ENCODE data around the gene TTC3. TPM values are rescaled to one million over a fixed set of nuclear protein-coding genes. Genes with fewer than 3 reads are reported as not detected.

Gene TTC3
- total RNA-seq, 2 experiments from 2014 or later = 141 to 142 TPM

- peaks cover 22% of the 10 kb centered on the region for H3K4me1 ChIP-seq (ENCODE audit: insufficient read depth, low read length)
- H3K36me3 Mint-ChIP-seq (ENCODE audit: low read depth) = peaks cover 41% of the 10 kb centered on the region
- H3K27me3 Mint-ChIP-seq = no peaks in the 10 kb centered on the region
- H3K27ac Mint-ChIP-seq = peak overlapping the region; percentile 94
- H3K4me3 Mint-ChIP-seq = peak overlapping the region; percentile 98
- peaks cover 3% of the 10 kb centered on the region for H3K36me3 ChIP-seq (ENCODE audit: insufficient read depth, low read length)
- no peaks in the 10 kb centered on the region for H3K9me3 Mint-ChIP-seq
- POLR2A ChIA-PET = no interaction called here
- no peaks in the 10 kb centered on the region for H3K9me3 ChIP-seq (ENCODE audit: control insufficient read depth in 1 of 2, insufficient read depth in 1 of 2, low read length in 2 of 2)
- DNase-seq (peak; percentile 45 to 90 (median 68)), ATAC-seq (ENCODE audit: poor library complexity) (peak; percentile 63)
- peak overlapping the region; percentile 88 for H3K4me3 ChIP-seq (ENCODE audit: low read length)
- intact Hi-C loops (cut with DNase I, micrococcal nuclease) = loop anchor here (2.0 to 5.0 kb wide), 7 partner anchors 81 to 489 kb away; partner anchors contain the start of genes HLCS (in 2 of the 2) and DYRK1A (in 1 of the 2)
- peak; percentile 32 for TF ChIP-seq CTCF (IDR thresholded peaks at IDR 0.05)
- no peaks in the 10 kb centered on the region for H3K27me3 ChIP-seq (ENCODE audit: control insufficient read depth in 1 of 2, insufficient read depth in 2 of 2, low read length in 2 of 2)
- CTCF ChIA-PET = interaction anchor here (1.0 kb wide), 1 partner anchor 64 kb away, joined by 4 read pairs; no protein-coding TSS in a partner anchor
- H3K27ac ChIP-seq (ENCODE audit: low read depth in 1 of 2, low read length in 2 of 2) = peak overlapping the region; percentile 84 to 93
- H3K4me1 Mint-ChIP-seq (ENCODE audit: low read depth) = peaks cover 63% of the 10 kb centered on the region
Measured at GRCh38 chr21:37073417-37074196, 553 bp downstream of the TTC3 start.

GRCh38 chr21:37074197-37074510, 1.1 kb downstream of the TTC3 start:
- no peaks in the 10 kb centered on the region for H3K27me3 Mint-ChIP-seq
- DNase-seq = no peak
- H3K27me3 ChIP-seq (ENCODE audit: control insufficient read depth in 1 of 2, insufficient read depth in 2 of 2, low read length in 2 of 2) = no peaks in the 10 kb centered on the region
- peak overlapping the region; percentile 94 for H3K27ac Mint-ChIP-seq
- no peak for TF ChIP-seq CTCF (IDR thresholded peaks at IDR 0.05)
- ChIA-PET CTCF (interaction anchor here (1.0 kb wide), 1 partner anchor 64 kb away, joined by 4 read pairs; no protein-coding TSS in a partner anchor), POLR2A (no interaction called here)
- peaks cover 22% of the 10 kb centered on the region for H3K4me1 ChIP-seq (ENCODE audit: insufficient read depth, low read length)
- ATAC-seq (ENCODE audit: poor library complexity) = no peak
- H3K4me3 ChIP-seq (ENCODE audit: low read length) = peak overlapping the region; percentile 88
- H3K9me3 Mint-ChIP-seq = peaks cover 2% of the 10 kb centered on the region
- intact Hi-C loops (cut with DNase I, micrococcal nuclease) = loop anchor here (2.0 to 5.0 kb wide), 6 partner anchors 82 to 488 kb away; partner anchors contain the start of genes DYRK1A (in 1 of the 2) and HLCS (in 1 of the 2)
- H3K4me3 Mint-ChIP-seq = peak overlapping the region; percentile 98
- peak overlapping the region; percentile 84 to 93 for H3K27ac ChIP-seq (ENCODE audit: low read depth in 1 of 2, low read length in 2 of 2)
- peaks cover 39% of the 10 kb centered on the region for H3K36me3 Mint-ChIP-seq (ENCODE audit: low read depth)
- peaks cover 66% of the 10 kb centered on the region for H3K4me1 Mint-ChIP-seq (ENCODE audit: low read depth)
- no peaks in the 10 kb centered on the region for H3K36me3 ChIP-seq (ENCODE audit: insufficient read depth, low read length)
- no peaks in the 10 kb centered on the region for H3K9me3 ChIP-seq (ENCODE audit: control insufficient read depth in 1 of 2, insufficient read depth in 1 of 2, low read length in 2 of 2)

- intact Hi-C loops (cut with DNase I, micrococcal nuclease) = loop anchor here (2.0 to 5.0 kb wide), 6 partner anchors 82 to 488 kb away; partner anchors contain the start of genes DYRK1A (in 1 of the 2) and HLCS (in 1 of the 2)
- Mint-ChIP-seq H3K4me3 (peak overlapping the region; percentile 98), H3K36me3 (ENCODE audit: low read depth) (peaks cover 41% of the 10 kb centered on the region), H3K27ac (peak overlapping the region; percentile 94), H3K4me1 (ENCODE audit: low read depth) (peaks cover 70% of the 10 kb centered on the region), H3K9me3 (peaks cover 3% of the 10 kb centered on the region), H3K27me3 (no peaks in the 10 kb centered on the region)
- Histone ChIP-seq H3K4me3 (ENCODE audit: low read length) (peak overlapping the region; percentile 88), H3K4me1 (ENCODE audit: insufficient read depth, low read length) (peaks cover 22% of the 10 kb centered on the region), H3K9me3 (ENCODE audit: control insufficient read depth in 1 of 2, insufficient read depth in 1 of 2, low read length in 2 of 2) (no peaks in the 10 kb centered on the region), H3K27me3 (ENCODE audit: control insufficient read depth in 1 of 2, insufficient read depth in 2 of 2, low read length in 2 of 2) (no peaks in the 10 kb centered on the region), H3K27ac (ENCODE audit: low read depth in 1 of 2, low read length in 2 of 2) (no peak overlapping the region), H3K36me3 (ENCODE audit: insufficient read depth, low read length) (no peaks in the 10 kb centered on the region)
- CTCF ChIA-PET = interaction anchor here (1.0 kb wide), 1 partner anchor 65 kb away, joined by 4 read pairs; no protein-coding TSS in a partner anchor
- DNase-seq (no peak), ATAC-seq (ENCODE audit: poor library complexity) (no peak)
- POLR2A ChIA-PET = no interaction called here
- no peak for TF ChIP-seq CTCF (IDR thresholded peaks at IDR 0.05)
Measured at GRCh38 chr21:37074546-37074945, 1.5 kb downstream of the TTC3 start.

Measured in CD4-positive, alpha-beta T cell (primary cell).